Mucosa of descending colon (tissue), 3 donors: Measurements from ENCODE around the gene SVEP1. TPM values are rescaled to one million over a fixed set of nuclear protein-coding genes. Genes with fewer than 3 reads are reported as not detected.
A peak's percentile ranks its signal among the peaks of the same experiment; 100 is the strongest.

Source experiments
- ATAC-seq: fragments of 200-7000 bp; cut with Tn5 transposase; one replicate; pipeline ENCODE4 v1.9.1; 2020; ENCODE audit warnings: mild to moderate bottlenecking, moderate library complexity
- DNase-seq, 3 donors: peaks; one replicate each; pipeline ENCODE4 v3.0.0-alpha.2; 2020
- H3K36me3 ChIP-seq: fragments of 200-600 bp; one replicate; pipeline ENCODE4 v1.8.0; 2021; ENCODE audit warnings: low read depth, mild to moderate bottlenecking
- H3K4me1 ChIP-seq: fragments of 200-600 bp; one replicate; pipeline ENCODE4 v1.8.0; 2021; ENCODE audit warnings: low read depth, mild to moderate bottlenecking
- H3K4me3 ChIP-seq: fragments of 200-600 bp; one replicate; pipeline ENCODE4 v1.8.0; 2021; ENCODE audit warnings: mild to moderate bottlenecking
- H3K9me3 ChIP-seq: fragments of 200-600 bp; one replicate; pipeline ENCODE4 v1.8.0; 2021; ENCODE audit warnings: mild to moderate bottlenecking
- CTCF ChIP-seq: fragments of 200-600 bp; IDR thresholded peaks from one replicate; pipeline ENCODE4 v1.8.0; 2022; ENCODE audit warnings: antibody characterized with exemption, mild to moderate bottlenecking
- intact Hi-C, 2 donors: fragments of 100-400 bp; cut with DNase I in 1 of 2; cut with micrococcal nuclease in 1 of 2; formaldehyde crosslinking; loops; one replicate each; pipeline versions ENCODE4 v1.11.0 to v1.11.1; 2022; cut with DNase I, micrococcal nuclease
- total RNA-seq, 3 donors: library from RNA; stranded (reverse); fragmentation: NEBNext Ultra II Directional in 2 of 3; extraction: Animal tissue kit (Norgen Biotek cat#: 25700) in 2 of 3; gene quantifications; one replicate each; pipeline versions ENCODE4 v1.2.1 to v1.2.4, GENCODE V29; 2021 to 2023
- donor health status: DM: no; HTN: no; CAD: no; lungs with moderate emphysema.
- donor health status: DM: no; HTN: no; CAD: no.
- donor health status: DM: no; HTN: yes; CAD: no.

The SVEP1 gene
- total RNA-seq, 3 donors from 2014 or later, result 3.6 to 20.4 (median 12.0) TPM

- TF ChIP-seq CTCF, result no peak
- Histone ChIP-seq H3K4me1 (no peaks in the 10 kb centered on the region), H3K9me3 (no peaks in the 10 kb centered on the region), H3K4me3 (no peak overlapping the region), H3K36me3 (no peaks in the 10 kb centered on the region)
- DNase-seq (no peak), ATAC-seq (no peak)
- intact Hi-C loops, result no loop called here
These were observed 234.7 kb downstream of the SVEP1 start for GRCh38 chr9:110344821-110345220.

- DNase-seq, result no peak
- no peak for TF ChIP-seq CTCF
- no peak overlapping the region for H3K4me3 ChIP-seq
- ATAC-seq, result no peak
- H3K36me3 ChIP-seq, result no peaks in the 10 kb centered on the region
- no peaks in the 10 kb centered on the region for H3K4me1 ChIP-seq
- intact Hi-C loops, result no loop called here
- H3K9me3 ChIP-seq, result no peaks in the 10 kb centered on the region
These were observed 236.0 kb downstream of the SVEP1 start for GRCh38 chr9:110343551-110343950.

GRCh38 chr9:110340306-110340705 is 239.2 kb downstream of the SVEP1 start:
- H3K9me3 ChIP-seq, result no peaks in the 10 kb centered on the region
- H3K4me3 ChIP-seq, result no peak overlapping the region
- no peak for TF ChIP-seq CTCF
- no peaks in the 10 kb centered on the region for H3K36me3 ChIP-seq
- DNase-seq (peak in 1 of 3 donors; percentile 9), ATAC-seq (no peak)
- intact Hi-C loops, result no loop called here
- H3K4me1 ChIP-seq, result no peaks in the 10 kb centered on the region

GRCh38 chr9:110338143-110338542 is 241.4 kb downstream of the SVEP1 start:
- no peak for ATAC-seq
- Histone ChIP-seq H3K36me3 (no peaks in the 10 kb centered on the region), H3K4me3 (no peak overlapping the region), H3K9me3 (no peaks in the 10 kb centered on the region), H3K4me1 (no peaks in the 10 kb centered on the region)
- TF ChIP-seq CTCF, result no peak
- DNase-seq, result no peak
- intact Hi-C loops, result no loop called here

GRCh38 chr9:110337727-110338126 is 241.8 kb downstream of the SVEP1 start, which contains the start of gene TXNDC8:
Gene TXNDC8, minus strand, starts transcription at chr9:110337863.
- Histone ChIP-seq H3K4me1 (no peaks in the 10 kb centered on the region), H3K9me3 (no peaks in the 10 kb centered on the region), H3K4me3 (no peak within 1 kb of the TSS), H3K36me3 (no peaks in the 10 kb centered on the region)
- ATAC-seq (peak; percentile 20), DNase-seq (no peak)
- intact Hi-C loops, result no loop called here
- TF ChIP-seq CTCF, result no peak

GRCh38 chr9:110336363-110336762 is 243.2 kb downstream of the SVEP1 start:
- Histone ChIP-seq H3K36me3 (no peaks in the 10 kb centered on the region), H3K9me3 (no peaks in the 10 kb centered on the region), H3K4me1 (no peaks in the 10 kb centered on the region), H3K4me3 (no peak overlapping the region)
- no peak for TF ChIP-seq CTCF
- intact Hi-C loops, result no loop called here
- DNase-seq (no peak), ATAC-seq (no peak)
